Measurements from ENCODE around the gene KDM6B.

KDM6B gene

GRCh38 chr17:7790150-7790549 lies 43.9 kb upstream of the KDM6B start:
- TF ChIP-seq, protein P1, sequence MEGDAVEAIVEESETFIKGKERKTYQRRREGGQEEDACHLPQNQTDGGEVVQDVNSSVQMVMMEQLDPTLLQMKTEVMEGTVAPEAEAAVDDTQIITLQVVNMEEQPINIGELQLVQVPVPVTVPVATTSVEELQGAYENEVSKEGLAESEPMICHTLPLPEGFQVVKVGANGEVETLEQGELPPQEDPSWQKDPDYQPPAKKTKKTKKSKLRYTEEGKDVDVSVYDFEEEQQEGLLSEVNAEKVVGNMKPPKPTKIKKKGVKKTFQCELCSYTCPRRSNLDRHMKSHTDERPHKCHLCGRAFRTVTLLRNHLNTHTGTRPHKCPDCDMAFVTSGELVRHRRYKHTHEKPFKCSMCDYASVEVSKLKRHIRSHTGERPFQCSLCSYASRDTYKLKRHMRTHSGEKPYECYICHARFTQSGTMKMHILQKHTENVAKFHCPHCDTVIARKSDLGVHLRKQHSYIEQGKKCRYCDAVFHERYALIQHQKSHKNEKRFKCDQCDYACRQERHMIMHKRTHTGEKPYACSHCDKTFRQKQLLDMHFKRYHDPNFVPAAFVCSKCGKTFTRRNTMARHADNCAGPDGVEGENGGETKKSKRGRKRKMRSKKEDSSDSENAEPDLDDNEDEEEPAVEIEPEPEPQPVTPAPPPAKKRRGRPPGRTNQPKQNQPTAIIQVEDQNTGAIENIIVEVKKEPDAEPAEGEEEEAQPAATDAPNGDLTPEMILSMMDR (IDR thresholded peaks at IDR 0.05; ENCODE audit: low read depth, low read length) = no peak
- no peak for TF ChIP-seq EZH2phosphoT487 (IDR thresholded peaks at IDR 0.05; ENCODE audit: low read depth)

DNA sequence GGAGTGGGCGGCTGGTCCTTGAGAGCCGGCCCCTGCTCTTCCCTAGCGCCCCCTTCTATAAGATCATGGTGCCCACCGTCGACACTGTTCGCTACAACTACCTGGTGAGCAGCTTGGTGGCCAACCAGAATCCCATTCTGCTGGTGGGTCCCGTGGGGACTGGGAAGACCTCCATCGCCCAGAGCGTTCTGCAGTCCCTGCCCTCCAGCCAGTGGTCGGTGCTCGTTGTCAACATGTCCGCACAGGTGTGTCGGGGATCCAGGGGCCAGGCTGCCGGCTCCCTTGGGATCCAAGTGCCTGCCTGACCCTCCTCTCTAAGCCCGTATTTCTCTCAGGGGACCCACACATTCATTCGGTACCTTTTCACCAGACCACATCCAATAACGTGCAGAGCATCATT lies 41.4 kb upstream of the KDM6B start:
- Histone ChIP-seq H3K4me2 (ENCODE audit: low read length) (no peak overlapping the region), H3K36me3 (replicated peaks; ENCODE audit: low read depth, low read length) (no peaks in the 10 kb centered on the region), H2AFZ (ENCODE audit: low read depth, low read length) (no peak overlapping the region), H3K4me1 (ENCODE audit: low read length) (no peaks in the 10 kb centered on the region), H3K9ac (ENCODE audit: low read length) (no peak overlapping the region), H3K27ac (ENCODE audit: low read length) (no peak overlapping the region), H3K9me3 (ENCODE audit: insufficient read depth, low read length) (no peaks in the 10 kb centered on the region), H4K20me1 (ENCODE audit: insufficient read depth, low read length) (no peaks in the 10 kb centered on the region), H3K27me3 (ENCODE audit: low read depth, low read length) (no peaks in the 10 kb centered on the region), H3K79me2 (ENCODE audit: low read length) (no peaks in the 10 kb centered on the region), H3K4me3 (ENCODE audit: low read length) (no peak overlapping the region)
- TF ChIP-seq, protein P1 (IDR thresholded peaks at IDR 0.05; ENCODE audit: low read depth, low read length) = no peak
- TF ChIP-seq EZH2phosphoT487 (IDR thresholded peaks at IDR 0.05; ENCODE audit: low read depth) = no peak

More at GRCh38 chr17:7790150-7790549, 43.9 kb upstream of the KDM6B start:
- Histone ChIP-seq H3K9me3 (ENCODE audit: insufficient read depth, low read length) (no peaks in the 10 kb centered on the region), H4K20me1 (ENCODE audit: insufficient read depth, low read length) (no peaks in the 10 kb centered on the region), H3K4me2 (ENCODE audit: low read length) (no peak overlapping the region), H3K27me3 (ENCODE audit: low read depth, low read length) (no peaks in the 10 kb centered on the region), H3K4me1 (ENCODE audit: low read length) (no peaks in the 10 kb centered on the region), H3K79me2 (ENCODE audit: low read length) (no peaks in the 10 kb centered on the region), H2AFZ (ENCODE audit: low read depth, low read length) (no peak overlapping the region), H3K27ac (ENCODE audit: low read length) (no peak overlapping the region), H3K9ac (ENCODE audit: low read length) (no peak overlapping the region), H3K36me3 (replicated peaks; ENCODE audit: low read depth, low read length) (no peaks in the 10 kb centered on the region), H3K4me3 (ENCODE audit: low read length) (no peak overlapping the region)

DNA sequence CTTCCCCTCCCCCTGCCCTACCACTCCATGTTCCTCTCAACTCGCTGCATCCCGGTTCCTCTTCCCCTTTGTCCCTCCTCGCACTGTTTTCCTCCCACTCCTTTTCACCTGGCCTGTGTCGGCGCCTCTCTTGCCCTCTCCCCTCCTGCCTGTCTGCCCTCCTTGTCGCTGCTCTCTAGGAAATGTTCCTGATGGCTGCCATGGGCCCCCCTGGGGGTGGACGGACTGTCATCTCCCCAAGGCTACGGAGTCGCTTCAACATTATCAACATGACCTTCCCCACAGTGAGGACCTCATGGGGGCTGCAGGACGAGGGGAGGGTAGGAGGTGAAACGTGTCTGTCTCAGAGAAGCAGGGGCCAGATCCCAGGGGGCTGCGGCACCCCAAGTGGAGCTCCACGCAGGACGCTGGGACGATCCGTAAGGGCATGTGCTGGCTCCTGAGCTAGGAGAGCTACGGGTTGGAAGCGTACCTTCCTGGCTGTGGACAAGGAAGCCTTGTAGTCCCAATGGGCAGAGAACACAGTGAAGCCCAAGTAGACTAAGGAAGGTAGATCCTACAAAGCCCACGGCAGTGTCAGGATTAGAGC lies 39.8 kb upstream of the KDM6B start:
- Histone ChIP-seq H3K4me1 (ENCODE audit: low read length) (no peaks in the 10 kb centered on the region), H3K9ac (ENCODE audit: low read length) (no peak overlapping the region), H3K4me3 (ENCODE audit: low read length) (no peak overlapping the region), H3K27ac (ENCODE audit: low read length) (no peak overlapping the region), H3K79me2 (ENCODE audit: low read length) (no peaks in the 10 kb centered on the region), H3K9me3 (ENCODE audit: insufficient read depth, low read length) (no peaks in the 10 kb centered on the region), H3K36me3 (replicated peaks; ENCODE audit: low read depth, low read length) (no peaks in the 10 kb centered on the region), H2AFZ (ENCODE audit: low read depth, low read length) (no peak overlapping the region), H4K20me1 (ENCODE audit: insufficient read depth, low read length) (no peaks in the 10 kb centered on the region), H3K4me2 (ENCODE audit: low read length) (no peak overlapping the region), H3K27me3 (ENCODE audit: low read depth, low read length) (no peaks in the 10 kb centered on the region)
- TF ChIP-seq, protein P1 (IDR thresholded peaks at IDR 0.05; ENCODE audit: low read depth, low read length) = no peak
- no peak for TF ChIP-seq EZH2phosphoT487 (IDR thresholded peaks at IDR 0.05; ENCODE audit: low read depth)

DNA sequence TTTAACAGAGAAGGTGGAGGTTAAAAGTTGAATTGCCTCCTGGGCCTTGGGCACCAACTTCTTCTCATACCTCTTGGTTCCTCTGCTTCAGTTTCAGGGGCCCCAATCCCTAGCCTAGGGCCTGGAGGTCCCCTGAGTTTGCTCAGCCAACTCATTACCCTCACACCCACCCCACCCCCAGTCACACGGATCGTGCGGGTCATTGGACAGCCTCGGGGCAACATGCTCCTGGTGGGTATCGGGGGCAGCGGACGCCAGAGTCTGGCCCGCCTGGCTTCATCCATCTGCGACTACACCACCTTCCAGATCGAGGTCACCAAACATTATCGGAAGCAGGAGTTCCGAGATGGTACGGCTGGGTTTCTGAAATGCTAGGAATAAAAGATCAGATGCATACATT lies 36.0 kb upstream of the KDM6B start:
- H3K79me2 ChIP-seq (ENCODE audit: low read length) = no peaks in the 10 kb centered on the region
- no peak overlapping the region for H3K9ac ChIP-seq (ENCODE audit: low read length)
- H3K4me2 ChIP-seq (ENCODE audit: low read length) = no peak overlapping the region
- H3K27me3 ChIP-seq (ENCODE audit: low read depth, low read length) = no peaks in the 10 kb centered on the region
- no peaks in the 10 kb centered on the region for H3K4me1 ChIP-seq (ENCODE audit: low read length)
- H4K20me1 ChIP-seq (ENCODE audit: insufficient read depth, low read length) = no peaks in the 10 kb centered on the region
- H3K36me3 ChIP-seq (replicated peaks; ENCODE audit: low read depth, low read length) = no peaks in the 10 kb centered on the region
- H3K9me3 ChIP-seq (ENCODE audit: insufficient read depth, low read length) = no peaks in the 10 kb centered on the region
- TF ChIP-seq, protein P1 (IDR thresholded peaks at IDR 0.05; ENCODE audit: low read depth, low read length) = no peak
- TF ChIP-seq EZH2phosphoT487 (IDR thresholded peaks at IDR 0.05; ENCODE audit: low read depth) = no peak
- H3K27ac ChIP-seq (ENCODE audit: low read length) = no peak overlapping the region
- H3K4me3 ChIP-seq (ENCODE audit: low read length) = no peak overlapping the region
- no peak overlapping the region for H2AFZ ChIP-seq (ENCODE audit: low read depth, low read length)
